ENCODE data around the gene SCLY.

- no peak for TF ChIP-seq CTCF (IDR thresholded peaks at IDR 0.05)
- TF ChIP-seq POLR2A (IDR thresholded peaks at IDR 0.05): no peak
Measured at GRCh38 chr2:238126775-238127164, 66.0 kb downstream of the SCLY start.
